ENCODE measurements around the gene HRNR.
"Not testable (repeated sequence)": the region's sequence is repeated elsewhere in the genome, so short reads cannot be mapped to it uniquely, and the experiment has no call there.

The HRNR gene

DNA sequence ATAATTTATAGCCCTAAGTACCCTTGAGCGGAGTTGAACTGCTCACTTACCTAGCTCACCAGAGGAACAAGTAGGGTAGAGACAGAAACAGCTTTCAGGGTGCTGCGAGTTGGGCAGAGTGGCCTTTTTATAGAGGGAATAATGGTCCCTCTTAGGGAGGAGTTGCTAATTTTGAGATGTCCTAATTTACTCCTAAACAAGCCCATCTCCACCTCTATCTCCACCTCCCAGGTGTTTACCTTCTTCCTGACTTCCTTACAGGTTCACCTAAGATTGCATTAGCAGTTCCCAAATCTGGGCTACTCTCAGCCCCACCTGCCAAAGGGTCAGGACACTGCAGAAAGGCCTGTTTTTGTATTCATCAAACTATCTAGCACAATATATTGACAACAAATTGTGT, at the start of gene HRNR:
TSS of gene HRNR (minus strand) at position 101 of the 400 bp plus-strand sequence. CDS start 940 bp downstream, outside the sequence.
- Histone ChIP-seq H3K9ac (ENCODE audit: low read depth in 1 of 2, low read length in 2 of 2) (no peak within 1 kb of the TSS), H3K9me3 (ENCODE audit: control insufficient read depth in 1 of 2, low read length in 2 of 2) (peaks cover 0 to 2% of the 10 kb centered on the region in 2 donors), H3K27me3 (ENCODE audit: control insufficient read depth in 1 of 2, insufficient read depth in 2 of 2, low read length in 2 of 2) (no peaks in the 10 kb centered on the region), H3K4me3 (ENCODE audit: low read depth in 1 of 2, low read length in 2 of 2) (no peak within 1 kb of the TSS), H3K4me1 (ENCODE audit: control insufficient read depth in 1 of 2, insufficient read depth in 2 of 2, low read length in 2 of 2) (no peaks in the 10 kb centered on the region), H3K36me3 (ENCODE audit: control insufficient read depth in 1 of 2, insufficient read depth in 2 of 2, low read length in 2 of 2) (no peaks in the 10 kb centered on the region), H3K27ac (ENCODE audit: low read depth, low read length) (no peak within 1 kb of the TSS)

DNA sequence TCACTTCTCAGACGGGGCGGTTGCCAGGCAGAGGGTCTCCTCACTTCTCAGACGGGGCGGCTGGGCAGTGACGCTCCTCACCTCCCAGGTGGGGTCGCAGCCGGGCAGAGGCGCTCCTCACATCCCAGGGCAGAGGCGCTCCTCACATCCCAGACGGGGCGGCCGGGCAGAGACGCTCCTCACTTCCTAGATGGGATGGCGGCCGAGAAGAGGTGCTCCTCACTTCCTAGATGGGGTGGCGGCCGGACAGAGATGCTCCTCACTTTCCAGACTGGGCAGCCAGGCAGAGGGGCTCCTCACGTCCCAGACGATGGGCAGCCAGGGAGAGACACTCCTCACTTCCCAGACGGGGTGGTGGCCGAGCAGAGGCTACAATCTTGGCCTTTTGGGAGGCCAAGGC, 32.4 kb upstream of the HRNR start:
- not testable (repeated sequence) for H3K36me3 ChIP-seq (ENCODE audit: control insufficient read depth in 1 of 2, insufficient read depth in 2 of 2, low read length in 2 of 2); H3K9me3 ChIP-seq (ENCODE audit: control insufficient read depth in 1 of 2, low read length in 2 of 2); H3K4me3 ChIP-seq (ENCODE audit: low read depth in 1 of 2, low read length in 2 of 2); H3K4me1 ChIP-seq (ENCODE audit: control insufficient read depth in 1 of 2, insufficient read depth in 2 of 2, low read length in 2 of 2); H3K9ac ChIP-seq (ENCODE audit: low read depth in 1 of 2, low read length in 2 of 2); H3K27ac ChIP-seq (ENCODE audit: low read depth, low read length); H3K27me3 ChIP-seq (ENCODE audit: control insufficient read depth in 1 of 2, insufficient read depth in 2 of 2, low read length in 2 of 2)

DNA sequence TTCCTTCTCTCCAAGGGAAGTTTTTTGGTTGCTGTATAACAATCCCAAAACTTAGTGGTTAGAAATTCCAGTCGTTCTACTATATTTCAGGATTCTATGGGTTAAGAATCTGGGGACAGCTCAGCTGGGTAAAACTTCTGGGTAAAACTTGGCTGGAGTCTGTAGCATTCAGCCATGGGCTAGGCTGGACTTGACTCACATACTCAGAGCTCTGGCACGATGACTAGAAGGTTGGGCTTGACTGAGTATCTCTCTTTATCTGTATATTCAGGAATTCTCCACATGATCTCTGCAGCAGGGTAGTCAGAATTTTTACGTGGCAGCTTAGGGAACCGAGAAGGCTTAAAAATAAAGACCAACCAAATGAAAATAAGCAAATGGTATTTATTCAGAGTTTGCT, 28.2 kb upstream of the HRNR start:
- Histone ChIP-seq H3K27ac (ENCODE audit: low read depth, low read length) (no peak overlapping the region), H3K36me3 (ENCODE audit: control insufficient read depth in 1 of 2, insufficient read depth in 2 of 2, low read length in 2 of 2) (no peaks in the 10 kb centered on the region), H3K27me3 (ENCODE audit: control insufficient read depth in 1 of 2, insufficient read depth in 2 of 2, low read length in 2 of 2) (no peaks in the 10 kb centered on the region), H3K9ac (ENCODE audit: low read depth in 1 of 2, low read length in 2 of 2) (no peak overlapping the region), H3K4me3 (ENCODE audit: low read depth in 1 of 2, low read length in 2 of 2) (no peak overlapping the region), H3K4me1 (ENCODE audit: control insufficient read depth in 1 of 2, insufficient read depth in 2 of 2, low read length in 2 of 2) (no peaks in the 10 kb centered on the region), H3K9me3 (ENCODE audit: control insufficient read depth in 1 of 2, low read length in 2 of 2) (no peaks in the 10 kb centered on the region)

DNA sequence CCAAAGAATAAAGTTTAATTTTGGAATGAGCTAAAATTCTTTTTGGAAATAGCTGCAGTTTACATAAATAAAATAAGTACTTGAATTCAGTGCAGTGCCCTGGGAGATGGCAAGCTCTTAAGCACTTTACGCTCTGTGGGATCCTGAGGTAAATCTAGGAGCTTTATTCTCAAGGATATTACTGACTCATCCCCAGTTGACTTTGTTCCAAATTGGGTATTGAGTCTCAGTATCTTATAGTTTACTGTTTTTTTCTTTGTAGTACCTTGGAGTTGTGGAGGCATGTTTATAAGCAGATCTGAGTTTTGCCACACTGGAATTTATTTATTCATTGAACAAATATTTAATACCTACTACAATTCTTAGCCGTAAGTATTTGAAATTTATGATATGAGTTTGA, 27.4 kb upstream of the HRNR start:
- H3K36me3 ChIP-seq (ENCODE audit: control insufficient read depth in 1 of 2, insufficient read depth in 2 of 2, low read length in 2 of 2) = no peaks in the 10 kb centered on the region

DNA sequence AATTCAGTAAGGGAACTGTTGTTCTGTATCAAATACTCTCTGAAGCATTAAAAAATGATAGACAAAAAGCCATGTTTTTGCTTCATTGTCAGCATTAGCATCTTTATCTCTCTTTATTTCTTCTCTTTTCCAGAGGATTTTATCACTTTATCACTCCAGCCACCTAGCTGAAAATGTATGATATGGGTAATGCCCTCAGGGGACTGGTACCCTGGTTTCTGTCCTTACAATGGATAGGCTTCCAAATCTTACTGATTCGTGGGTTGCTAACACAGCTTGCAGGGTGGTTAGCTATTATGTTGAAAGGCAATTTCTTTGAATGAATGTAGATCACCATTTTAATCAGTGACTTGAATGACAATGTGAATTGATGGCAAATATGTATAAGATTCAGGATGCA, 23.3 kb upstream of the HRNR start:
- Histone ChIP-seq H3K27me3 (ENCODE audit: control insufficient read depth in 1 of 2, insufficient read depth in 2 of 2, low read length in 2 of 2) (no peaks in the 10 kb centered on the region), H3K9me3 (ENCODE audit: control insufficient read depth in 1 of 2, low read length in 2 of 2) (no peaks in the 10 kb centered on the region), H3K4me3 (ENCODE audit: low read depth in 1 of 2, low read length in 2 of 2) (no peak overlapping the region), H3K4me1 (ENCODE audit: control insufficient read depth in 1 of 2, insufficient read depth in 2 of 2, low read length in 2 of 2) (no peaks in the 10 kb centered on the region), H3K9ac (ENCODE audit: low read depth in 1 of 2, low read length in 2 of 2) (no peak overlapping the region), H3K36me3 (ENCODE audit: control insufficient read depth in 1 of 2, insufficient read depth in 2 of 2, low read length in 2 of 2) (no peaks in the 10 kb centered on the region), H3K27ac (ENCODE audit: low read depth, low read length) (no peak overlapping the region)

More for the DNA sequence above, 27.4 kb upstream of the HRNR start:
- Histone ChIP-seq H3K9ac (ENCODE audit: low read depth in 1 of 2, low read length in 2 of 2) (no peak overlapping the region), H3K27me3 (ENCODE audit: control insufficient read depth in 1 of 2, insufficient read depth in 2 of 2, low read length in 2 of 2) (no peaks in the 10 kb centered on the region), H3K4me1 (ENCODE audit: control insufficient read depth in 1 of 2, insufficient read depth in 2 of 2, low read length in 2 of 2) (no peaks in the 10 kb centered on the region), H3K4me3 (ENCODE audit: low read depth in 1 of 2, low read length in 2 of 2) (no peak overlapping the region), H3K9me3 (ENCODE audit: control insufficient read depth in 1 of 2, low read length in 2 of 2) (no peaks in the 10 kb centered on the region), H3K27ac (ENCODE audit: low read depth, low read length) (no peak overlapping the region)

DNA sequence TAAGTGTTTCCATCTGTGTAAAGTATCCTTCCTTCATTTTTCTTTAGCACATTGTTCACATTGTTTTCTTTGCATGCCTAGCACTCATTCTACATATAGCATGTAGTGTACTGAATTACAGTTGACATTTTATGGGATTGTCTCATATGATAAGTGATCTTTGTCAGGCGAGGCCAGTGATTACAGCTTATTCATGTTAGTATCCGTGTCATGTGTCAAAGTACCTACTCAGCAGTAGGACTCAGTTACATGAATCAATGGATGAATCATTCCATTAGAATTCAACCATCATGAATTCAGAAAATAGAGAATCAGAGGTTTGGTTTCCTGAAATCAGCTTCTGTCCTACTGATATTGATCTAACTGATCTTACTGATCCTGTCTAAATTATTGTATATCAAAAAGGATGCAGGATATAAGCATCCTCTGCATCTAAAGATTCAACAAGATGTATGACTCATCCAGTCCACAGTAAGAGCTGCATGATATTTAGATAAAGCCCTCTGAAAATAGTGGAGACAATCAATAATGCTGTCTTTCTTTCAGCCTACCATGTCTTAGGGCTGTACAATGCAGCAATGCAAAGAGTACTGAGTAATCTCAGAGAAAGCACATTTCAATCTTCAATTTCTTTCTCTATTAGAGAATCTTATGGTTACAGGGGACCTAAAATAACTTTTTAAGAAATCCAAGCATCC, 20.7 kb upstream of the HRNR start:
- Histone ChIP-seq H3K4me3 (ENCODE audit: low read depth in 1 of 2, low read length in 2 of 2) (no peak overlapping the region), H3K27me3 (ENCODE audit: control insufficient read depth in 1 of 2, insufficient read depth in 2 of 2, low read length in 2 of 2) (no peaks in the 10 kb centered on the region), H3K36me3 (ENCODE audit: control insufficient read depth in 1 of 2, insufficient read depth in 2 of 2, low read length in 2 of 2) (no peaks in the 10 kb centered on the region), H3K4me1 (ENCODE audit: control insufficient read depth in 1 of 2, insufficient read depth in 2 of 2, low read length in 2 of 2) (no peaks in the 10 kb centered on the region), H3K9ac (ENCODE audit: low read depth in 1 of 2, low read length in 2 of 2) (no peak overlapping the region), H3K9me3 (ENCODE audit: control insufficient read depth in 1 of 2, low read length in 2 of 2) (no peaks in the 10 kb centered on the region), H3K27ac (ENCODE audit: low read depth, low read length) (no peak overlapping the region)

DNA sequence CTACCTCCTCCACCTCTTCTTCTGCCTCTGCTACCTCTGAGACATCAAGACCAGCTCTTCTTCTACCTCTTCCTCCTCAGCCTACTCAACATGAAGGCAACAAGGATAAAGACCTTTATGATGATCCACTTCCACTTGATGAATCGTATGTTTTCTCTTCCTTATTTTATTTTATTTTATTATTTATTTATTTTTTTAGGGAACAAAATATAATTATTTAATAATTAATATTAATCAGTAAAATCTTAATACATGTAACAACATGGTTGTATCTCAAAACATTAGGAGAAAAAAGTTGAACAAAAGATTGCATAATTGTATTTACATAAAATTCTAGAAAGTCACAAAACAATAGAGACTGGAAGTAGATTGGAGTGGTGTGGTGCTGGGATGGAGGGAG, 13.1 kb upstream of the HRNR start:
- no peaks in the 10 kb centered on the region for H3K36me3 ChIP-seq (ENCODE audit: control insufficient read depth in 1 of 2, insufficient read depth in 2 of 2, low read length in 2 of 2)
- no peaks in the 10 kb centered on the region for H3K9me3 ChIP-seq (ENCODE audit: control insufficient read depth in 1 of 2, low read length in 2 of 2)
- H3K4me3 ChIP-seq (ENCODE audit: low read depth in 1 of 2, low read length in 2 of 2) = no peak overlapping the region
- no peaks in the 10 kb centered on the region for H3K4me1 ChIP-seq (ENCODE audit: control insufficient read depth in 1 of 2, insufficient read depth in 2 of 2, low read length in 2 of 2)
- no peak overlapping the region for H3K27ac ChIP-seq (ENCODE audit: low read depth, low read length)
- H3K27me3 ChIP-seq (ENCODE audit: control insufficient read depth in 1 of 2, insufficient read depth in 2 of 2, low read length in 2 of 2) = no peaks in the 10 kb centered on the region
- no peak overlapping the region for H3K9ac ChIP-seq (ENCODE audit: low read depth in 1 of 2, low read length in 2 of 2)

DNA sequence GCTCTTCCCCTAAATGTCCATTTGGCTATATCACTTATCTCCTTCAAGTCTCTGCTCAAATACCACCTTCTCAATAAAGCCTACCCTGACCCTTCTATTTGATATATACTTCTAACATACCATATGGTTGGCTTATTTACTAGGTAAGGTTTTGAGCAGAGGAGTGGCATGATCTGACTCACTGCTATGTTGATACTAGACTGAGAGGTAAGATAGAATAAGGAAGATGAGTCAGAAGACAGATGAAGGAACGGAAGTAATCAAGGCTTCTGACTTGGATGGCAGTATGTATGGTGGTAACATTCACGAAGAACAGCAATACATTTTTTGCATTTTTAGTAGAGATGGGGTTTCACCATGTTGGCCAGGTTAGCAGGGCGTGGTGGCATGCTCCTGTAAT, 4.8 kb upstream of the HRNR start:
- H3K4me1 ChIP-seq (ENCODE audit: control insufficient read depth in 1 of 2, insufficient read depth in 2 of 2, low read length in 2 of 2) = no peaks in the 10 kb centered on the region
- no peak overlapping the region for H3K27ac ChIP-seq (ENCODE audit: low read depth, low read length)
- no peaks in the 10 kb centered on the region for H3K36me3 ChIP-seq (ENCODE audit: control insufficient read depth in 1 of 2, insufficient read depth in 2 of 2, low read length in 2 of 2)
- no peak overlapping the region for H3K4me3 ChIP-seq (ENCODE audit: low read depth in 1 of 2, low read length in 2 of 2)
- H3K9me3 ChIP-seq (ENCODE audit: control insufficient read depth in 1 of 2, low read length in 2 of 2) = no peaks in the 10 kb centered on the region
- no peak overlapping the region for H3K9ac ChIP-seq (ENCODE audit: low read depth in 1 of 2, low read length in 2 of 2)
- H3K27me3 ChIP-seq (ENCODE audit: control insufficient read depth in 1 of 2, insufficient read depth in 2 of 2, low read length in 2 of 2) = no peaks in the 10 kb centered on the region

DNA sequence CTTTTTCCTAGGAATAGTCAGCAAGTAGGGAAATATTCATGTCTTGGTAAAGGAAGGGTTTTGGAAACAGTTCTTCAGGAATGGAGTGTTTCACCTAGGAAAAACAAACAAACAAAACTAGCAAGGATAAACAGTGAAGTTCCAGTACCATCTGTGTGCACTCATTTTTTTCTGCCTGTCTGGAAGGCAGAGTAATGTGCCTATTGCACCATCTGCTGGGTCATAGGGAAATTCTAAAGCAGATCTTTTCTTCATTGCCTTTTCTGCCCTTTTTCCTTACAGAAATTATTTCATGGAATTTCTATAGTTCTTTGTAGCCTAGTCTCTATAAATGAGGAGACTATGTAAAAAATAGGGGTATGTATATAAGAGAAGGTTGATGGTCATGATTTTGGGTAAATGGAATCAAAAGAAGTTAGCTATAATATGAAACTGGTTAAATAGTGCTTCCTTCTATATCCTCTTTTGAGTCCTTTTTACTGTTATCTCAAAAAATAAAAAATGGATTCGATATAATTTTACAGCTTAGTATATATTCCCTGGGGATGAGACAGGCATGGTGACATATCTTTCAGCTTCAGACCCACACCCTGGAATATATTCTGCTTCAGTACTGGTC, 3.4 kb upstream of the HRNR start:
- no peaks in the 10 kb centered on the region for H3K4me1 ChIP-seq (ENCODE audit: control insufficient read depth in 1 of 2, insufficient read depth in 2 of 2, low read length in 2 of 2)
- no peak overlapping the region for H3K4me3 ChIP-seq (ENCODE audit: low read depth in 1 of 2, low read length in 2 of 2)
- no peak overlapping the region for H3K9ac ChIP-seq (ENCODE audit: low read depth in 1 of 2, low read length in 2 of 2)
- H3K9me3 ChIP-seq (ENCODE audit: control insufficient read depth in 1 of 2, low read length in 2 of 2) = no peaks in the 10 kb centered on the region
- no peaks in the 10 kb centered on the region for H3K27me3 ChIP-seq (ENCODE audit: control insufficient read depth in 1 of 2, insufficient read depth in 2 of 2, low read length in 2 of 2)
- H3K27ac ChIP-seq (ENCODE audit: low read depth, low read length) = no peak overlapping the region
- no peaks in the 10 kb centered on the region for H3K36me3 ChIP-seq (ENCODE audit: control insufficient read depth in 1 of 2, insufficient read depth in 2 of 2, low read length in 2 of 2)

DNA sequence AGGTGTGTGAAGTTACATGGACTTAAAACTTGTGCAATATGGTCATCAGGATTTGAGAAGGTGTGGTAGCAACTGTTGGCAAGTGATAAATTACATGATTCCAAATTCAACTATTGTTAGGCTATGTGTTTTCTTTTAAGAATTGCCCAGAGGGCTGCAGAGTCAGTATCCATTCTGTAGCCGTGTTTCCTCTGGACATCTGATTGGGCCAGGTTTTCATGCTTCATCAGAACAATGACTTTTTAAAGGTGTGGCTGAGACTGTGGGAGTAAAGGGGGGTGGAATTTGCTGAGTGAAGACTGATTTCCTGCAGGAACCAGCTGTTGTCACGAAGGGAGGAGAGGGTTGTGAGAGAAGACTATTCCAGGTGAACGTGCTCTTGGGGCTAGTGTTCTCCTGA, 1.7 kb upstream of the HRNR start:
- Histone ChIP-seq H3K27me3 (ENCODE audit: control insufficient read depth in 1 of 2, insufficient read depth in 2 of 2, low read length in 2 of 2) (no peaks in the 10 kb centered on the region), H3K36me3 (ENCODE audit: control insufficient read depth in 1 of 2, insufficient read depth in 2 of 2, low read length in 2 of 2) (no peaks in the 10 kb centered on the region), H3K27ac (ENCODE audit: low read depth, low read length) (no peak overlapping the region), H3K9ac (ENCODE audit: low read depth in 1 of 2, low read length in 2 of 2) (no peak overlapping the region), H3K9me3 (ENCODE audit: control insufficient read depth in 1 of 2, low read length in 2 of 2) (no peaks in the 10 kb centered on the region), H3K4me3 (ENCODE audit: low read depth in 1 of 2, low read length in 2 of 2) (no peak overlapping the region), H3K4me1 (ENCODE audit: control insufficient read depth in 1 of 2, insufficient read depth in 2 of 2, low read length in 2 of 2) (no peaks in the 10 kb centered on the region)

Measured in duodenal mucosa (tissue), 2 donors.